ENCODE data around the gene PRLR. TPM values are rescaled to one million over a fixed set of nuclear protein-coding genes. Genes with fewer than 3 reads are reported as not detected.

The PRLR gene
- total RNA-seq, 1 experiment from 2014 or later, result 2.5 TPM

DNA sequence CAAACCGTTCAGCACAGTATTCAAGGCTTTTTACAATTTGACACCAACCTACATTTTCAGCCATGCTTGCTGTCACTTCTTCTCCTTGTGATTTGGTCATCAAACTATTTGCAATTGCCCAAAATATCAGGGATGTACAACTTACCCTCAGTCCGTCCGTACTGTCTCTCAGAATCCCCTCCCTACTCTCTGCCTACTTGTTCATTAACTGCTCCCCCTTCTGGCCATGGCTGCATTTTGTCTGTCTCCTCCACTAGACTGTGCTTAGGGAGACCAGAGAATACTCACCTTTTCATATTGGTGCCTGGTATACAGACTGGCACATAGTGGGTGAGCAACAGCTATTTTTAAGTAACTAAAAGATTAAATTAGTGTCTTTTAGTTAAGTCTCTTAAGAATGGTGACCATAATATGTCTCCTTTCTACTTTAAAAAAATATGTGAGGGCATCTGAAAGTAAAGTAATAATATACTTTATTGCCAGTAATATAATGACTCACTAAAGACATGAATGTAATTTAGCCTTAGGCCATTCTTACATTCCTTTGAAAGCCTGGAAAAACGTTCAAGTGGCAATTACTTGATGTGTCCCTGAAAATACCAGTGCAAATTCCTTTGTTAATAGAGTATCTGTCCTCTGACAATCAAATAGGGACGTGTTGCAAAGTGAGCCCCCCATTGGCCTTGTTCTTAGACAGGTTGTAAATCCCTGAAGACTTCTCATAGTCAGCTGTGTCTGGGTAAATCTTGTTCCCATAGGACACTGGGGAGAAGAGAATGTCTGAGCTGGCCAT lies 27.8 kb downstream of the PRLR start:
- H3K27ac Mint-ChIP-seq, result no peak overlapping the region
- H3K36me3 Mint-ChIP-seq (ENCODE audit: insufficient read depth in 1 of 3, low read depth in 3 of 3), result no peaks in the 10 kb centered on the region
- no peaks in the 10 kb centered on the region for H3K9me3 ChIP-seq (ENCODE audit: control insufficient read depth, low read depth, low read length)
- no peak overlapping the region for H2BK5ac ChIP-seq (ENCODE audit: insufficient read length, low read length)
- no peak overlapping the region for H2BK120ac ChIP-seq (ENCODE audit: low read depth, low read length, poor library complexity, severe bottlenecking)
- no peak overlapping the region for H3T11ph ChIP-seq (ENCODE audit: low read length)
- no peak overlapping the region for H3K9ac ChIP-seq (ENCODE audit: extremely low read depth, insufficient read length, low read length)
- no peak overlapping the region for H3K23ac ChIP-seq (ENCODE audit: insufficient read length, low read depth, low read length)
- peaks cover 7 to 9% of the 10 kb centered on the region in 2 experiments for H3K4me1 Mint-ChIP-seq
- WGBS (ENCODE audit: extremely low coverage, insufficient read length, low lambda C conversion rate), result no CpG with 5 or more reads among the region's 5 CpGs
- no peak overlapping the region for H2AK5ac ChIP-seq (ENCODE audit: insufficient read length, low read length)
- no peaks in the 10 kb centered on the region for H3K9me3 Mint-ChIP-seq
- no peaks in the 10 kb centered on the region for H3K4me1 ChIP-seq (ENCODE audit: insufficient read depth, low read length)
- no peaks in the 10 kb centered on the region for H3K27me3 Mint-ChIP-seq (ENCODE audit: low read depth)
- TF ChIP-seq, protein P1, sequence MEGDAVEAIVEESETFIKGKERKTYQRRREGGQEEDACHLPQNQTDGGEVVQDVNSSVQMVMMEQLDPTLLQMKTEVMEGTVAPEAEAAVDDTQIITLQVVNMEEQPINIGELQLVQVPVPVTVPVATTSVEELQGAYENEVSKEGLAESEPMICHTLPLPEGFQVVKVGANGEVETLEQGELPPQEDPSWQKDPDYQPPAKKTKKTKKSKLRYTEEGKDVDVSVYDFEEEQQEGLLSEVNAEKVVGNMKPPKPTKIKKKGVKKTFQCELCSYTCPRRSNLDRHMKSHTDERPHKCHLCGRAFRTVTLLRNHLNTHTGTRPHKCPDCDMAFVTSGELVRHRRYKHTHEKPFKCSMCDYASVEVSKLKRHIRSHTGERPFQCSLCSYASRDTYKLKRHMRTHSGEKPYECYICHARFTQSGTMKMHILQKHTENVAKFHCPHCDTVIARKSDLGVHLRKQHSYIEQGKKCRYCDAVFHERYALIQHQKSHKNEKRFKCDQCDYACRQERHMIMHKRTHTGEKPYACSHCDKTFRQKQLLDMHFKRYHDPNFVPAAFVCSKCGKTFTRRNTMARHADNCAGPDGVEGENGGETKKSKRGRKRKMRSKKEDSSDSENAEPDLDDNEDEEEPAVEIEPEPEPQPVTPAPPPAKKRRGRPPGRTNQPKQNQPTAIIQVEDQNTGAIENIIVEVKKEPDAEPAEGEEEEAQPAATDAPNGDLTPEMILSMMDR (conservative IDR thresholded peaks at IDR 0.05), result peak; percentile 82
- H4K5ac ChIP-seq (ENCODE audit: insufficient read length, low read depth, low read length), result no peak overlapping the region
- no peaks in the 10 kb centered on the region for H3K79me2 ChIP-seq (ENCODE audit: insufficient read depth, low read length)
- DNase-seq, result peak; percentile 71
- H4K91ac ChIP-seq (ENCODE audit: insufficient read length, low read depth, low read length), result no peak overlapping the region
- H3K23me2 ChIP-seq (ENCODE audit: insufficient read length, low read depth, low read length, poor library complexity, severe bottlenecking), result no peaks in the 10 kb centered on the region
- H2AFZ ChIP-seq (ENCODE audit: low read length), result no peak overlapping the region
- H3K18ac ChIP-seq (ENCODE audit: insufficient read length, low read depth, low read length), result no peak overlapping the region
- H2BK12ac ChIP-seq (ENCODE audit: insufficient read length, low read depth, low read length), result no peak overlapping the region
- H3K27ac ChIP-seq (ENCODE audit: insufficient read length, low read depth, low read length), result no peak overlapping the region
- no peaks in the 10 kb centered on the region for H3K79me1 ChIP-seq (ENCODE audit: insufficient read depth, low read depth, low read length, poor library complexity, severe bottlenecking)
- no peaks in the 10 kb centered on the region for H3K27me3 ChIP-seq (ENCODE audit: insufficient read depth, low read length)
- no peak overlapping the region for H4K8ac ChIP-seq (replicated peaks; ENCODE audit: insufficient read length, low read depth, low read length)
- H4K20me1 ChIP-seq (ENCODE audit: control insufficient read depth, insufficient read depth, insufficient read length), result no peaks in the 10 kb centered on the region
- H3K4me3 Mint-ChIP-seq, result no peak overlapping the region
- H2BK15ac ChIP-seq (ENCODE audit: low read depth, low read length), result no peak overlapping the region
- H3K4me2 ChIP-seq (ENCODE audit: insufficient read depth, insufficient read length, low read length), result no peak overlapping the region
- no peak overlapping the region for H3K14ac ChIP-seq (ENCODE audit: insufficient read depth, low read length)
- H3K56ac ChIP-seq (ENCODE audit: insufficient read length, low read depth, low read length), result no peak overlapping the region
- H3K4ac ChIP-seq (ENCODE audit: low read depth, low read length), result no peak overlapping the region
- no peak overlapping the region for H2BK20ac ChIP-seq (ENCODE audit: low read depth, low read length, poor library complexity, severe bottlenecking)
